GM18951 (cell line): ENCODE results near the gene ANKRD35.
"Not testable (repeated sequence)": the region's sequence is repeated elsewhere in the genome, so short reads cannot be mapped to it uniquely, and the experiment has no call there.

ENCODE experiments used
- POLR2A ChIP-seq: IDR thresholded peaks from 4 replicates; pipeline ENCODE4 v1.6.1; 2011; ENCODE audit warnings: mild to moderate bottlenecking; ENCODE audit not compliant: insufficient read length, insufficient read depth; ENCODE audit errors: extremely low read depth
- in situ Hi-C: fragments of 300-500 bp; cut with MboI; formaldehyde crosslinking; loops from one replicate; pipeline ENCODE4 v1.12.0; 2022; ENCODE audit warnings: low sequenced_read_pairs, mixed read lengths, inconsistent platforms; ENCODE audit not compliant: unreplicated experiment

Gene ANKRD35

DNA sequence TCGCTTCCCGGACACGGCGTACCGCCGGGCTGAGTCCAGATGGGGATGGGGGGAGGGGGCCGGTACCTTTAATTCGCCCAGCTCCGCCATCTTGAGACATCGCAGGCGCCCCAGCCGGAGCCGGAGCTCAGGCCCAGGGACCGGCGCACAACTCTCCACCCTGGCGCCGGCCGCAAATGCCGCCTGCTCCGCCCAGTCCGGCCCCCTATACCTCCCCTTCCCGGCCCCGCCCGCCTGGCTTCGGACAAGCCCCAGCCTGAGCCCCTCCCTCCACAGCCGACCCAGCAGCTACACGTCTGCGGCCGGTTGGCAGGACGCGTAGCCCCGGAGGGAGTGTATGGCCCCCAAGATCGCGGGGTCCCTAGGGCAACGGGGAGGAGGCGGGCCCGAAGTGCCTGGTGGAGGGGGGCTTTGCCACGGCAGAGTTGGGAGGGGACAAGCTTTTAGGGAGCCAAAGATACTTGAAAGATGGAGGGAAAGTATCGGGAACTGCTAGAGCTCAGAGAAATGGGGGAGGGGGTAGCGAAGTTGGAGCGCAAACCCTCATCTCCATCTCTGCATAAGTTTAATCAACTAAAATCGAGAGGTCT lies 26.7 kb downstream of the ANKRD35 start, which contains the start of gene PIAS3:
Gene PIAS3, minus strand, starts transcription at position 181 of the 590 bp plus-strand sequence. Its CDS starts 91 bp downstream, at position 90.
- in situ Hi-C loops: no loop called here
- TF ChIP-seq POLR2A: peak; percentile 48

DNA sequence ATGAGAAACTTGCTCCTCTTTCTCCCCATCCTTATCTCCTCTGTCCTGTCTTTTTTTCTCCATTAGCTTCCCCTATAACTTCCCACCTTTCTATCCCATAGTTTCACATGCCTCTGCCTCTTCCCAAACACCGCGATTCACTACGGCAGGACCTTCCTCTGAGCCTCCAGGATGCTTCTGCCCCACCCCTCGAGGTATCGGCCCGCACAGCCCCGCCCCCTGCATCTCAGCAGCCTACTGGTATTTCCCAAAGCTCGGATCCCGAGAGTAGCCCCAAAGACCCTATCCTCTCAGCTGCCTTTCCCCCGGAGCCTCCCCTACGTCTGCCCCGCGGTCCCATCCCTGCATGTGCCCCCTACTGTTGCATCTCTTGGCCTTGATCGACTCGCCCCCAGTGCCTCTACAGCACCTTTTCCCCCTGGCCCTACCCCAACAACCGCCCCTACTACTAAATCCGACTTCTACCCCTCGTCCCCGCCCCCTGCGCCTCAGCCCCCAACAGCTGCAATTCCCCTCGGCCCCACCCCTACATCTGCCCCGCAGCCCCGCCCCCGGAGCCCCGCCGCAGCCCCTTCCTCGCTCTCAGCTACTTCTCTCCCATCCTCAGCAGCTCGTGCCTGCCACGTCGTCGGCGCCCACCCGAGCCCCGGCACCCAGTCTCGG lies 27.3 kb downstream of the ANKRD35 start:
- TF ChIP-seq POLR2A: no peak
- in situ Hi-C loops: no loop called here

DNA sequence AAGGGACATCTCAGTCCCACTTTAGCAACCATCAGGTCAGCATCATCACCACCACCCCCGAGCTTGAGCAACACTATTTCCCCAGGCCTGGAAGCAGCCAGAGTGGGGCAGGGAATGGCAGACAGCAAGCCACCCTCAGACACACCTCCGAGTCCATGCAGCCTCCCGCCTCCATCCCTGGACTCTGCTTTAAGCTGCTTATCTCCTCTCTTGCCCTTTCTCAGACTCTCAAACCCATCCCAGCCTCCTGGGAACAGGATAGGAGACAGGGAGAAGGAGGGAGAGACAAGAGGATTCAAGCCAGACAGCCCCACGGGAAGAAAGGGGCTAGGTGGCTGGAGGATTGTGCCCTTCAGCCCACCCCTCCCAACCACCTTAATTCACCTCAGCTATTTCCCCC lies 28.5 kb downstream of the ANKRD35 start:
- in situ Hi-C loops: no loop called here
- TF ChIP-seq POLR2A: no peak

DNA sequence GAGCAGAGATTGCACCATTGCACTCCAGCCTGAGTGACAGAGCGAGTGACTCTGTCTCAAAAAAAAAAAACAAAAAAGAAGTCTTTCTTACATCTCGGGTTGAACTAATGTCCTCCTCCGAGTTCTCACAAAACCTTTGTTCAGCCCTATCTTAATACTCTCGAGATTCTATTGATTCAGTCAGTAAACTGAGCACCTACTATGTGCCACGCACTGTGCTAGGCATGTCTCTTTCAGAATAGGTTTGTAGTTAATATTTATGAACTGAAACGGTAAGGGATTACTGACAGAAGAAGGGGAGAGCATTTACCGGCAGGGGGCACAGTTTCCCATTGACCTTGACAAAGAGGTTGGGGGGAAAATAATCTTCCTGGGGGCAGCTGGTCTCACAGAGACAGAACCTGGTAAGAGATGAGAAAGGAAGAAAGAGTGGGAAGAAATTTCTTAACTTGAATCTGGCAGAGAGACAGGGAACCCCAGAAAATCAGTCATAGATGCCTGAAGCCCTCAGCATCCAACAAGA lies 30.2 kb downstream of the ANKRD35 start:
- no peak for TF ChIP-seq POLR2A
- in situ Hi-C loops: no loop called here

DNA sequence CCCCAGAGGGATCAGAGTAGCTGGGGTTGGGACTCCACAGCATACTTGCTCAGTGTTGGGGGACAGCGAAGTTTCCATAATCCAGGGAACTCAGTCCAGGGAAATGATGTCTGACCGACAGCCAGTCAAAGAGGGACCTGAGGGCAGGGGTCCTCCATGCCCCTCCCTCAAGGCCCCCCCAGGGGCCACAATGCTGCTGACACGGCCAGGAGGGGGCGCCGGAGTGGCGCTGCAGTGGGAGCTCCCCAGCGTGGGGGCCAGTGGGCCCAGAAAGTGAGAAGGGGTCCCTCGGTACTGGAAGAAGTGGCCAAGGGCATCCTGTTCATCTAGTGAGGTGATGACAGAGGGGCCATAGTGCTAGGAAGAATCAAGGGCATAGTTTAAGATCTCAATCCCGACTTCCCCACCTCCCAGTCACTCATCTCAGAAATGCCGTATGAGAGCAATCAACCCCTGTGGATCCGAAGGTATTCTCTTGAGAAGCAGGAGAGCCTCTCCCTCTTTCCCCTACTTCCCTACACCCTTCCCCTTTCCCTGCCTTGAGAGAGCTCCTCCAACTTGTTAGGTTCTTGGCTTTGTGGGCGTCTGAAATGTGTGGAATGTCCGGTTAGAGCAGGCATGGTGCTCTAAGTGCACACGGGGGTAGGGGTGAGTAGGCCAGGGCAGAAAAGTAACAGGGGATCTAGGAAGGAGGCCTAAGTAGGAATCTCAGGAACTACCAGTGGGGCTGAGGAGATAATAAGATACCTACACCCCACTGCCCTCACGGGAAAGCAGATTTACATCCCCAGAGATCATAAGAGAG lies 36.1 kb downstream of the ANKRD35 start:
- in situ Hi-C loops: no loop called here

DNA sequence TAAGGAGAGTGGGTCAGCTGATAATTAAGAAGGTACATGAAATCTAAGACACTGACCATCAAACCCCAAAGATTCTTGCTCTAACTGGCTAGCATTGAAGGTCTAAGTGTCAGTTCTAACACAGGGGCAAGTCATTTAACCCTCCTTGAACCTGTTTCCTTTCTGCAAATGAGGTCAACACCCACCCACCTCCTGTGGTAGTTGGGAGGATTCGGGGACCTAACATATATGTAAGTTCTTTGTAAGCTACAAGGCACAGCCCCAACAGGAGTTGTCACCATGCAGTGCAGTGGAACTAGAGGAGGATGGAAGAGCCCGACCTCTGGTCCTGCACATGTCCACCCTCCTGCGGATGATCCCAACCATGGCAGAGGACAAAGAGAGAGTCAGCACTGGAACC lies 37.8 kb downstream of the ANKRD35 start:
- in situ Hi-C loops: no loop called here

More for the DNA sequence above, 36.1 kb downstream of the ANKRD35 start:
- no peak for TF ChIP-seq POLR2A

DNA sequence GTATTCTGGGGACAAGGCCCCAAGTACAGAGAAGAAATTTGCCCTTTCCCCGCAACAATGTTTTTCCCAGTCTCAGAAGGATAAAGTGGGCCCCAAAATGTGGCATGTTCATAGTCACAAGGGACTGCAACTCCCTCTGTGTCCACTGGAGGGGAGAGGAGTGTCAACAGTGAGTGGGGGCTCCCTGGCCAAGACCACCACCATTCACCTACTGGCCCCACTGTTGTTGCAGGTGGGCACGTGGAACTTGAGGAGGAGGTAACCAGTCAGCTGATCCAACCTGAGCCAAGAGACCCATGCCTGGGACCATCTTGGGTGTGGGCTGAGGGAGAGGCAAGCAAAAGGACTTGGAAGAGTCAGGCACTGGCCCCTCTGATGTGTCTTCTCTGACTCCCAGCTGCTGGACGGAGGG lies 39.5 kb downstream of the ANKRD35 start:
- TF ChIP-seq POLR2A: peak; percentile 14
- in situ Hi-C loops: no loop called here

More for the DNA sequence above, 37.8 kb downstream of the ANKRD35 start:
- no peak for TF ChIP-seq POLR2A

DNA sequence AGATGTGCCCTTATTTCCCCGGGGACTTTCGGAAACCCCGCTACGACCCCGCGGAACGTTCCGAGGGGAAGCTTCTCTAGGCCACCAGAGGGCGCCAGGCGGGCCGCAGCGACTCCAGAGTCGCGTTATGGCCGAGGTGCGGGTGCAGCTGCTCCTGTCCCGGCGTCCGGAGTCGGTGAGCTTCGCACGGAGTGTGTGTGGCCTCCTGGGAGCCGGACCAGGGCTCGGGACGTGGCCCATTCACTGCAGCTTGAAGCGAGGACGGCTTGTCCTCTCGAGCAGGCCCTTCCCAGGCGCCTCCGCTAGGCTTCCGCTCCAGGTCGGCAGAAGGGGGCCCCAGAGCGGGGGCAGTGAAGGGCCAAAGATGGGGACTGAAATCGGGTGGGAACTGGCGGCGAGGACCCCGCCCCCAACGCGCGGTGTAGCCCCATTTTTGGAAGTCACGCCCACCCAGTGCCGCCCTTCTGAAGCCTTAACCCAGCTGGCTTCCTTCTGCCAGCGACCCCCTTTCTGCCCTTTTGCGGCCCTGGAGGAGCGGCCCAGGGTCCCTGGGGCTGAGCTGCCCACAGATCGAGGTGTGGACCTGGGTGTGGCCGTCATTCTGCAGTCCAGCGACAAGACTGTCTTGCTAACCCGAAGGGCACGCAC lies 40.0 kb downstream of the ANKRD35 start, which contains the start of gene NUDT17:
Gene NUDT17, plus strand, starts transcription at position 117 of the 648 bp plus-strand sequence. Its CDS starts 11 bp downstream, at position 128.
- in situ Hi-C loops: no loop called here
- peak; percentile 66 for TF ChIP-seq POLR2A

DNA sequence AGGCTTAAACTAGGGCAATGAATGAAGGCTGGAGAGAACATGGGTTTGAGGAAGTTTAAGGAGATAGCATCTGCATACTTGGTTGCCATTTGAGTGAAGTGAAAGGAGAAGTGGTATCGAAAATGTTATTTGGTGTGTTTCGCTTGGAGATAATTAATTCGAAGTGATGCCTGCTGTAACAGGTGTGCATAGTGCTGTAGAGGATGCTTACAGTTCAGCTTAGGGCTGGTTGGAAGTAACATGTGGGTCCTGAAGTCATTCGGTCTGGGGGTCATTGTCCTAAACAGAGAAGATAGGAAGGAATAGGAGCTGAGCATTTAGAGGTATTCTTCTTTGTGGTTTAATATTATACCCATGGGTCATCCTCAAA lies 40.5 kb downstream of the ANKRD35 start:
- no peak for TF ChIP-seq POLR2A
- in situ Hi-C loops: no loop called here

DNA sequence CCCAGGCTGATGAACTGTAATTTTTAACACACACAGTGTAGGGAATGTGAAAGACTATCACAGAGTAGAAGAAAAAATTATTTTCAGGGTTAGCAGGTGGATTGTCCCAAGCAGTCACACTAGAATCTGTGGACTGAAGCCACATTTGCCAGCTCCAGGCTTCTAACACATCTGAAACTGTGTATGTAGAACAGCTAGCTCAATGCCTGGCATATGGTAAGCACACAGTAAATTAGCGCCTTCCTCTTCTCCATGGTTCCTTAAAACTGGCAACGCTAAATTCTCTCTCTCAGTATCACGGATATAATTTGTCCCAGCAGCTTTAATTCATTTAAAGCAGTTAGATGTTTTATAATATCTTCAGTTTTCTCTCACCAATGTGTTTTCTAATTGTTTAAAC lies 42.6 kb downstream of the ANKRD35 start:
- TF ChIP-seq POLR2A: no peak
- in situ Hi-C loops: no loop called here

DNA sequence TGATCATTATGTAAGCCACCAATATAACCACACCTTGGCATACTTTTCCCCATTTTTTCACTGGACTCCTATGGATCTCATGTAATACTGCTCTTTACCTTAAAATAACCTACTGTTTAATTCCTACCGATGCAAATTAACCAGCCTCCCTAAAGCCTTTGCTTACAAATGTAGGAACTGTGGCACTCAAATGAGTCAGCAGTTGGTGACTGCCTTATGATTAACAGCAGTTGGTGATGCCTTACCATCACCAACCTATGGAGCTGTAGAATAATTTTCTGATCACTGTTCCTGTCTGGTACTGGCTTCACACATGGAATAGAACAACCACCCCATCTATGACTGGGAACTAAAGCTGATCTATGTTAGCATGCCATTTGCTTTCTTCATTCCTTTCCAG lies 48.0 kb downstream of the ANKRD35 start:
- TF ChIP-seq POLR2A: no peak
- in situ Hi-C loops: no loop called here

DNA sequence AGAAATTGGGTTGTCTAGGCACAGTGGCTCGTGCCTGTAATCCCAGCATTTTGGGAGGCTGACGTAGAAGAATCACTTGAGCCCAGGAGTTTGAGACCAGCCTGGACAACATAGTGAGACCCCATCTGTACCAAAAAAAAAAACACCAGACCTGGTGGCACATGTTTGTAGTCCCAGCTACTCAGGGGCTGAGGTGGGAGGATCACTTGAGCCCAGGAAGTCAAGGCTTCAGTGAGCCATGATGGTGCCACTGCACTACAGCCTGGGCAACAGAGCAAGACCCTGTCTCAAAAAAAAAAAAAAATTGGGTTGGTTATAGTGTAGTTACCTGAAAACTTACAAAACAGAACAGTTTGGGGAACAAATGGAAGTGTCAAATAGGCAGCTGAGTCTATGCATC lies 54.9 kb downstream of the ANKRD35 start:
- in situ Hi-C loops: not testable (repeated sequence)
